Neuronal stem cell (in vitro differentiated cells): ENCODE results near the gene KRT8.

Experiments
- DNase-seq: peaks from one replicate; pipeline ENCODE4 v3.0.0-alpha.2; 2013; ENCODE audit warnings: low spot score
- H2AFZ ChIP-seq: one replicate; pipeline ENCODE4 v1.6.1; 2013; ENCODE audit warnings: mild to moderate bottlenecking, low read length, inconsistent platforms
- H2AK5ac ChIP-seq: 2 replicates; pipeline ENCODE4 v1.6.1; 2013; ENCODE audit warnings: low read depth, mild to moderate bottlenecking, inconsistent platforms, low read length, moderate library complexity, mixed read lengths
- H2BK120ac ChIP-seq: 2 replicates; pipeline ENCODE4 v1.6.1; 2013; ENCODE audit warnings: low read depth, mild to moderate bottlenecking, inconsistent platforms, low read length, moderate library complexity, mixed read lengths
- H2BK12ac ChIP-seq: one replicate; pipeline ENCODE4 v1.6.1; 2013; ENCODE audit warnings: low read length, inconsistent platforms
- H2BK15ac ChIP-seq: 2 replicates; pipeline ENCODE4 v1.6.1; 2013; ENCODE audit warnings: mild to moderate bottlenecking, low read length, inconsistent platforms, mixed read lengths
- H2BK5ac ChIP-seq: one replicate; pipeline ENCODE4 v1.6.1; 2013; ENCODE audit warnings: inconsistent platforms, mild to moderate bottlenecking, low read length, moderate library complexity
- H3K14ac ChIP-seq: one replicate; pipeline ENCODE4 v1.6.1; 2013; ENCODE audit warnings: low read length, inconsistent platforms
- H3K18ac ChIP-seq: 2 replicates; pipeline ENCODE4 v1.6.1; 2013; ENCODE audit warnings: low read length, inconsistent platforms
- H3K23ac ChIP-seq: 2 replicates; pipeline ENCODE4 v1.6.1; 2013; ENCODE audit warnings: low read depth, mild to moderate bottlenecking, mixed read lengths, low read length, inconsistent platforms; ENCODE audit not compliant: poor library complexity
- H3K27ac ChIP-seq: replicated peaks from 3 replicates; pipeline ENCODE4 v1.5.1; 2013; ENCODE audit warnings: low read length, inconsistent platforms
- H3K27me3 ChIP-seq, 3 experiments: 2 replicates each; pipeline ENCODE4 v1.6.1; 2013; ENCODE audit warnings: low read length in 3 of 3, mild to moderate bottlenecking in 2 of 3, inconsistent platforms in 1 of 3, low read depth in 1 of 3, mixed read lengths in 1 of 3, moderate library complexity in 1 of 3; ENCODE audit not compliant: control insufficient read depth in 3 of 3, insufficient read depth in 3 of 3
- H3K36me3 ChIP-seq, 2 donors: replicated peaks in 1 of 2; 2 replicates each; pipeline ENCODE4 v1.6.1; 2013; ENCODE audit warnings: low read length in 2 of 2; ENCODE audit not compliant: control insufficient read depth in 2 of 2, insufficient read depth in 2 of 2
- H3K4ac ChIP-seq: 2 replicates; pipeline ENCODE4 v1.6.1; 2013; ENCODE audit warnings: inconsistent platforms, mild to moderate bottlenecking, low read length, moderate library complexity
- H3K4me1 ChIP-seq, 2 donors: 1 replicate in 1 of 2; 2 replicates in 1 of 2; pipeline ENCODE4 v1.6.1; 2013; ENCODE audit warnings: low read length in 2 of 2, low read depth in 1 of 2; ENCODE audit not compliant: control insufficient read depth in 2 of 2, insufficient read depth in 1 of 2
- H3K4me2 ChIP-seq: one replicate; pipeline ENCODE4 v1.6.1; 2013; ENCODE audit warnings: mild to moderate bottlenecking, low read length, inconsistent platforms; ENCODE audit not compliant: insufficient read depth, poor library complexity, severe bottlenecking
- H3K4me3 ChIP-seq, 2 donors: 2 replicates each; pipeline ENCODE4 v1.5.1; 2013; ENCODE audit warnings: low read length in 2 of 2, mild to moderate bottlenecking in 2 of 2, inconsistent platforms in 1 of 2, moderate library complexity in 1 of 2
- H3K79me1 ChIP-seq: one replicate; pipeline ENCODE4 v1.6.1; 2013; ENCODE audit warnings: low read depth, mild to moderate bottlenecking, inconsistent platforms, low read length, moderate library complexity
- H3K9ac ChIP-seq: one replicate; pipeline ENCODE4 v1.6.1; 2013; ENCODE audit warnings: mild to moderate bottlenecking, low read depth, low read length, inconsistent platforms; ENCODE audit not compliant: poor library complexity
- H3K9me3 ChIP-seq, 2 donors: replicated peaks in 1 of 2; 2 replicates each; pipeline versions ENCODE3 to v1.6.1; 2013; ENCODE audit warnings: low read length in 2 of 2, mild to moderate bottlenecking in 2 of 2, inconsistent platforms in 1 of 2, low read depth in 1 of 2, mixed read lengths in 1 of 2, moderate library complexity in 1 of 2; ENCODE audit not compliant: control insufficient read depth in 2 of 2, insufficient read depth in 1 of 2
- H4K8ac ChIP-seq: one replicate; pipeline ENCODE4 v1.6.1; 2013; ENCODE audit warnings: low read depth, mild to moderate bottlenecking, inconsistent platforms, low read length, moderate library complexity
- H4K91ac ChIP-seq: one replicate; pipeline ENCODE4 v1.6.1; 2013; ENCODE audit warnings: low read length, low read depth, mild to moderate bottlenecking, inconsistent platforms; ENCODE audit not compliant: poor library complexity
- whole genome bisulfite sequencing, 2 donors: extraction: QIAGEN DNeasy Blood & Tissue Kit; methylation state at CpG; one replicate each; pipeline ENCODE4 v1.1.7; 2013; ENCODE audit warnings: missing lambda C conversion rate in 2 of 2, mixed read lengths in 1 of 2; ENCODE audit not compliant: insufficient read length in 2 of 2, insufficient replicate concordance in 1 of 2; ENCODE audit errors: extremely low coverage in 2 of 2; 5-methylcytosine and 5-hydroxymethylcytosine counted together

The KRT8 gene

GRCh38 chr12:52901715-52902541, 2.9 kb downstream of the KRT8 start:
- no peak overlapping the region for H3K27ac ChIP-seq

DNA sequence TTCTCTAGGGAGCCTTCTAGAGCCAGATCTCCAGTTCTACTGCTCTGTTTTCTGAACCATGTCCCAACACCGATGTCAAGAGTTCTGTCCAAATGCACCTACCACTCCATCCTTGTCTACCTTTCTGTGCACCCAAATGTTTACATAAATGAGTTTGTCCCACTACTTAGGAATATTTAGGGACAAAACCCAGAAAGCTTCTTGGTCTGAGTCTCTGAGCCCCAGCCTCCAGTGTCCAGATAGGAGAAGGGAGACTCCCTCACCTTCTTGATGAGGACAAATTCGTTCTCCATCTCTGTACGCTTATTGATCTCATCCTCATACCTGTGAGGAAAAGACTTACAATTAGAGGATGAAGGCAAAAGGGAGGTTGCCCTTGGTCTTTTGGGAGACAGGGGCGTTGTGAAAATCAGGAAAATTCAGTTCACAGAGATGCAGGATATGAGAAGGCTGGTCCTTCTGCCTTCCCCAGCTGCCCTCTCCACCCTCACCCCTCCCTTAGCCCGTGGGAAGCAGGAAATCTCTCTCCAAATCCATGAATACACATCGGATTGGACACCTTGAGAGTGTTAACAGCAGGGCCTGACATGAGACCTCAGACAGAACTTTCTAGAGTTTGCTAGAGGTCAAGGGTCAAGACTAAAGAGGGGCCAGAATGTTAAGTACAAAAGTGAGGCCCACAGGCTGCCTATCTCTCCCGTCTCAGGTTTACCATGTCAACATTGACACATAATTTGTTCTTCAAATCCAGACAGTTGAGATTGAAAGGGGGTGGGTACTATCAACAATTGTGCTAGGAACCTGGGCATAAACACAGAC, 3.8 kb downstream of the KRT8 start:
- Histone ChIP-seq H2BK12ac (no peak overlapping the region), H3K4ac (no peak overlapping the region), H2BK15ac (no peak overlapping the region), H3K23ac (peak overlapping the region; percentile 55), H3K79me1 (no peaks in the 10 kb centered on the region), H3K9me3 (no peaks in the 10 kb centered on the region), H3K18ac (no peak overlapping the region), H3K27me3 (peaks cover 0 to 10% (median 0%) of the 10 kb centered on the region in 3 experiments), H4K8ac (no peak overlapping the region), H3K4me3 (no peak overlapping the region), H3K9ac (no peak overlapping the region), H3K27ac (no peak overlapping the region), H3K4me2 (no peak overlapping the region), H3K4me1 (peaks cover 0 to 2% of the 10 kb centered on the region in 2 donors), H2BK120ac (no peak overlapping the region), H2AFZ (no peak overlapping the region), H2BK5ac (no peak overlapping the region), H3K14ac (no peak overlapping the region), H2AK5ac (no peak overlapping the region), H3K36me3 (peaks cover 0 to 42% of the 10 kb centered on the region in 2 donors), H4K91ac (no peak overlapping the region)
- DNase-seq, result no peak
- WGBS, 2 donors, result no CpG with 5 or more reads among the region's 7 CpGs

More at GRCh38 chr12:52901715-52902541, 2.9 kb downstream of the KRT8 start:
- H3K23ac ChIP-seq, result no peak overlapping the region
- H2AFZ ChIP-seq, result no peak overlapping the region
- H2BK15ac ChIP-seq, result no peak overlapping the region
- H3K9me3 ChIP-seq, result no peaks in the 10 kb centered on the region
- no peak overlapping the region for H3K9ac ChIP-seq
- no peak overlapping the region for H3K4me3 ChIP-seq
- H3K18ac ChIP-seq, result no peak overlapping the region
- no peak overlapping the region for H3K4me2 ChIP-seq
- no peak overlapping the region for H2BK12ac ChIP-seq
- peaks cover 0 to 38% of the 10 kb centered on the region in 2 donors for H3K36me3 ChIP-seq
- no peak overlapping the region for H3K4ac ChIP-seq
- no peak for DNase-seq
- no peak overlapping the region for H4K91ac ChIP-seq
- no peaks in the 10 kb centered on the region for H3K79me1 ChIP-seq
- no peak overlapping the region for H3K14ac ChIP-seq
- peaks cover 0 to 2% of the 10 kb centered on the region in 2 donors for H3K4me1 ChIP-seq
- no peak overlapping the region for H4K8ac ChIP-seq
- H2AK5ac ChIP-seq, result no peak overlapping the region
- no CpG with 5 or more reads among the region's 13 CpGs for WGBS, 2 donors
- H2BK120ac ChIP-seq, result no peak overlapping the region
- peaks cover 0 to 10% (median 0%) of the 10 kb centered on the region in 3 experiments for H3K27me3 ChIP-seq
- no peak overlapping the region for H2BK5ac ChIP-seq

- H3K36me3 ChIP-seq, result peaks cover 0 to 42% of the 10 kb centered on the region in 2 donors
- no peak overlapping the region for H3K4me3 ChIP-seq
- DNase-seq, result no peak
- no peak overlapping the region for H4K8ac ChIP-seq
- no peak overlapping the region for H2AK5ac ChIP-seq
- H2BK12ac ChIP-seq, result no peak overlapping the region
- H2AFZ ChIP-seq, result no peak overlapping the region
- WGBS, 2 donors, result no CpG with 5 or more reads among the region's 9 CpGs
- no peak overlapping the region for H2BK120ac ChIP-seq
- H3K4me2 ChIP-seq, result no peak overlapping the region
- no peak overlapping the region for H3K18ac ChIP-seq
- H3K27ac ChIP-seq, result no peak overlapping the region
- H3K4ac ChIP-seq, result no peak overlapping the region
- H3K14ac ChIP-seq, result no peak overlapping the region
- H3K9me3 ChIP-seq, result no peaks in the 10 kb centered on the region
- no peak overlapping the region for H2BK5ac ChIP-seq
- no peak overlapping the region for H4K91ac ChIP-seq
- H3K4me1 ChIP-seq, result peaks cover 0 to 2% of the 10 kb centered on the region in 2 donors
- no peak overlapping the region for H2BK15ac ChIP-seq
- no peak overlapping the region for H3K9ac ChIP-seq
- H3K27me3 ChIP-seq, result peaks cover 0 to 10% (median 0%) of the 10 kb centered on the region in 3 experiments
- peak overlapping the region; percentile 55 for H3K23ac ChIP-seq
- H3K79me1 ChIP-seq, result no peaks in the 10 kb centered on the region
These were observed 4.5 kb downstream of the KRT8 start for GRCh38 chr12:52900166-52900895.
